Femur (tissue), 1 donor: Measurements from ENCODE around the gene AUTS2.
"Not testable (repeated sequence)": the region's sequence is repeated elsewhere in the genome, so short reads cannot be mapped to it uniquely, and the experiment has no call there.

Experiments
- DNase-seq: peaks from one replicate; pipeline ENCODE4 v3.0.0-alpha.2; 2017

The AUTS2 gene

DNA sequence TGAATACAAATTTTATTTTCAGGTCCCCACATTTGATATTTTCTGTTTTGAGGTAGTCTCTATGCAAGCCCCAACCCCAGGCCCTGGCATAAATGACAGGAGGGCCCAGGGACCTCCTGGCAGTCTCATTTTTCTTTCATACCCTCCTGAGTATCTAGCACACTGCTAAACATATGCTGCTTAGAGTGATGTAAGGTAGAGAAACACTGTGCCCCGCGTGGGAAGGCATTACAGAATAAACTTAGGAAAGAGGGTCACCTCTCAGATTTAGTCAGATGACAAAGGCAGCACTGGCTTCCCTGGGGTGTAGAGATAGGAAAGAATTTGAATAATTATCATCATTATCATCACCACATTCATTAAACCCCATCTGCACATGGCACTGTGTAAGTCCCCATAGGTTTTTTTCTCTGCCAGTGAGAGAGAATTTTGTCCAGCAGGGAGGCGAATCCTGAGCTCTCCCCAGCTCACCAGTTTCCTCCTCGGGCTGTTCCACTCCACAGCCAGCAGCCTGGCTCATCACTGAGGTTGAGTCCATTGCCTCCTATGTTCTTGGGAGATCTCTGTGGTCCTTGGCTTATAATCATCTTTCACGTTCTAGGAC lies 1026.3 kb downstream of the AUTS2 start:
- no peak for DNase-seq

DNA sequence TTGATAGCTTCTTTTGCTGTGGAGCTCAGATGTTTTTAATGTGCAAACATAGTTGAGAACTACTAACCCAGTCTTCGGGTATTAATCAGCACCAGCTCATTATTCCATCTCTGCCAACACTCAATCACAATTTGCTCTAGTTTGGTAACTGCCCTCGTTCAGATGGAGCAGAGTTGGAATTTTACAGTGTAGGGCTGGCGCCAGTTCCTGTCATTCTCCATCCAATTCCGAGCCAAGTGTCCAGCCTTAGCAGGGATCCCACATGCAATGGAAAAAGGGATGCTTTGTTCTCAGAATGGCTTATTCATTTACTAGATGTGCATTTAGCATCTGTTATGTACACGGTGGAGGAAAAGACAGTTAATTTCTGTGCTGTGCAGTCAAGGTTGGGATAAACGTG lies 1029.2 kb downstream of the AUTS2 start:
- no peak for DNase-seq

DNA sequence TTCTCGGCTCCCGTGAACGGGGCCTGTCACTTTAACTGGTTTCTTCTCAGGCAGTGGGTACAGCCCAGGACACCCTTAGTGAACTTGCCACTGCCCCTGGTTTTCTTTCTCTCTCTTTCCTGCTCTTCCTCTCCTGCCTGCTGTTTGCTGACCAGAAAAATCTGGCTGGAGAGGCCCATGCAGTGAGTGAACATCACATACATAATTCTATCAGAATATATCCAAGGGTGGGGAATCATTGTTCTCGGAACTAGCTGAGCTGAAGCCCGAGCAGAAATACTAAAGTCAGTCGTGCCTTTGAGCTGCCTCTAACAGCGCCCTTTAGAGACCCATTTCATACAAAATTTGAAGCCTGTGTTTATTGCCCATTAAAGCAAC lies 1032.2 kb downstream of the AUTS2 start:
- peak; percentile 51 for DNase-seq

DNA sequence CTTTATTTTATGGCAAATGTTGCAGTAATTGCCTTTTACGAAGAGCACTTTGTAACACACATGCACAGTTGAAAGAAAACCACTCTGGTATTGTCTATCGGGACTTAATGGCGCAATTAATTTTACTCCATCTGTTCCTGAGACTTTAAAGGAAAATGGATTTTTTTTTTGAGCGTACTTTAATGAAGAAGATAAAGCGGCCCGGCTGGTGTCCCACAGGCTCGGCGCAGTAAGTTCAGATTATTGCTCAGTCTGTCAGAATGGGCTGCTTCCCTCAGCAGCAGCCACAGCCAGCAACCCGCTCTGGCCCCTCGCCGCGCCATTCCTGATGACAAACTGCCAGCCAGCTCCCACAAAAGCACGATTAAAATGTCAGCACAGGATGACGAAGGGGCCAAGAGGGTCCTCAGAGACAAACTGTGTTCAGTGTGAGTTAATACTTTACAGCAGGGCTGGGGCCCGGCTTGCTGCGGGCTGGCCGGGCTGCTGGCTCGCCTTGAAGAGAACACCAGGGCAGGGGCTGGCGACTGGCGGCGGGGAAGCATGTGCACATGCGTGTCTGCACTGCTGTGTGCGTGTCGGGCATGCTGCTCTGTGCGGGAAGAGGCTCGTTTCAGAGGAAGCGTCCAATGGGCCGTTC lies 1032.7 kb downstream of the AUTS2 start:
- DNase-seq: peak; percentile 86

DNA sequence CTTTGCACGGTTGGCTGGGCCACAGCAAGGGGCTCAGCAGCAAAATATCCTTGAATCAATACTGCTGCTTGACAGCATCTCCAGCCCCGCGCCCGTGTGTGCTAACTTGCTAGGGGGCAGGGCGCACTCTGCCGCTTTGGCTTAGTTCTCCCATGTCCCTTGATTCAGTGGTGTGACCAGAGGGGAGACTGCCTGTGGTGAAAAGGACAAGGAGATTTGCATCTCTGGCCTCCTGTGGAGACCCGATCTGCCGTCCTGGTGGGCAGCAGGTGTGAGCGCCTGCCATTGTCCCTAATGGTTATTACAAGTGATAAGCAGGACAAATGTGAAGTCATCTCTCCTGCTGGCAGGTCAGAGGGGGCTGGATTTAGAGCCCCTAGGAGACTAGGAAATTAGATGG lies 1033.4 kb downstream of the AUTS2 start:
- no peak for DNase-seq

DNA sequence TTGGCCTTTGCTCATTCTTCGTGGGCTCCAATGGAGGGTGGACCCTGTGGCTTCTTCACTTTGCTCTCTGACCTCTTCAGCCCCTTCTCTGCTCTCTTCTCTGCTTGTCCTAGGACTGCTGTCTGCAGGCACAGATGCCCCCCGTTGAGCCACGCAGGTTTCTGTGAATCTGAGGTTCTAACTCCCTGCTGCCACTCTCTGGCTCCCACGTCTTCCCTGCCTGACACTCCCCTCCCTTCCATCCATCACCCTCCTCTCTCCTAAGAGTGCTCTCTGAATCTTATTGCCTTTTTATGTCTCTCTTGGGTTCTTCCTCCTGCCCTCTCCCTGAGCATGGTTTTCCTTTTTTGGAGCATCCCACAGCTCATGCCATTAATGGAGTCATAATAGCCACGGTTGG lies 1034.1 kb downstream of the AUTS2 start:
- no peak for DNase-seq

DNA sequence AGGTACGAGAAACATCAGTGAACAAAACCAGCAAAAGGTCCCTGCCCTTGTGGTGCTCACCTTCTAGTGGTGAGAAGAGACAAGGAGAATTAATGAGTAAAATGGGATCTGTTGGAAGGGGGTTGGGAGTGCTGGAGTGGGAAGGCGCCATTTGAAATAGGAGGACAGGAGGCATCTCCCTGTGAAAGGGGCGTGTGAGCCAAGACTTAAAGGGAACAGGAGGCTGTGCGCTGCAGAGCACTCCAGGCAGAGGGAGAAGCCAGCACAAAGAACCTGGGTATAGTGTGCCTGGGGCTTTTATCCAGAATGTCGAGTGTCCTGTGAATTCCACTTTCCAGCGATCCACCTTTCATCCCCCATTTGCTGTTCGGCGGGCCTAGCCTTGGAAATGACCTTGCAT lies 1035.8 kb downstream of the AUTS2 start:
- DNase-seq: no peak

DNA sequence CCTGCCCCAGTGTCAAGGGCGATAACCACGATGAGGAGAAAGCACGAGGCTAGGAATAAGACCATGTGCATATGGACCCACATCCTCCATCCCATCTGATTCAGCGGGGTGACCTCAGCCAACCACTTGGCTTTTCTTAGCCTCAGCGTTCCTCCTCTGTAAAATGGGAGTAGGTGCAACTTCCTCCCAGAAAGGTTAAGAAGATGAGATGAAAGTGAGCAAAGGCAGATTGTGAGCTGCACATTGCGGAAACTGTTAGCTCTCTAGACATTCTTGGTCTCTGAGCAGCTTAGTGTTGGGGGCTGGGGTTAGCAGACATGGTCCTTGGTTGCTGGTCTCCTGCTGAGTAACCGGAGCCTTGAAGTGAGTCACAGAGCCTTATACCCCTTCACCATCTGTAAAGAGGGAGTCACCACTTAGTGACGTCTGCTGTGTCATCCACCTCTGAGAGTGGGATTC lies 1036.4 kb downstream of the AUTS2 start:
- no peak for DNase-seq

DNA sequence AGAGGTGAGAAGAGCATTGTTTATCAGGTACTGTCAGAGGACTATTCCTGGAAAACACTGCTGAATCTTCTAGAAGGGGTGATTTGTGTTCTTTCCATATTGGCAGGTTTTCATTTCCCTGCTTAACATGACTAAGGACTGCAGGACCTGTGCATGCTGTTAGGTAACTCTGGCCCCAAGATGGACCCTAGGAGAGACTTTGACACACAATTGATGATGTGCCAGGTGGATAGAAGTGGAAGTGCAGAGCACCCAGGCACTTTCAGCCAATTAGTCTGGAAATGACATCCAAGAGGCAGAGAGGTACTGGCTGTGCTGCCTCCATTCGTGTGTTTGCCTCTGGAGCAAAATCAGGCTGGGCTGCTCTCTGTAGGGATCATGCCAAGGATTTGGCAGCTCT lies 1037.4 kb downstream of the AUTS2 start:
- DNase-seq: no peak

DNA sequence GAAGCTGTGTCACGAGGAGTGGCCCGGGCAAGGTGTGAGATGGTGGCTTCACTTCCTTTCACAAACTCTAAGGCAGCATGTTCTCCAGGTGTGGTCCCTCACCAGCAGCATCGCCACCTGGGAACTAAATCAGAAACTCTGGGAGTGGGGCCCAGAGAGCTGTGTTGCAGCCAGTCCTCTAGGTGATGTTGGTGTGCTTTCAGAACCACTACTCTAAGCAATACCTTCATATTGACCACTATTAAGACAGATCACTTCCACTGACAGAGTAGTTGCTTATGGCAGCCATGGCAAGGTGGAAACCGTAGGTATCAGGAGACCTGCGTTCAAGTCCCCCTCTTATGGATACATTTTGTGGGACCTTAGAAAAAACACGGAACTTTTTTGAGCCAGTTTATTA lies 1037.9 kb downstream of the AUTS2 start:
- no peak for DNase-seq

DNA sequence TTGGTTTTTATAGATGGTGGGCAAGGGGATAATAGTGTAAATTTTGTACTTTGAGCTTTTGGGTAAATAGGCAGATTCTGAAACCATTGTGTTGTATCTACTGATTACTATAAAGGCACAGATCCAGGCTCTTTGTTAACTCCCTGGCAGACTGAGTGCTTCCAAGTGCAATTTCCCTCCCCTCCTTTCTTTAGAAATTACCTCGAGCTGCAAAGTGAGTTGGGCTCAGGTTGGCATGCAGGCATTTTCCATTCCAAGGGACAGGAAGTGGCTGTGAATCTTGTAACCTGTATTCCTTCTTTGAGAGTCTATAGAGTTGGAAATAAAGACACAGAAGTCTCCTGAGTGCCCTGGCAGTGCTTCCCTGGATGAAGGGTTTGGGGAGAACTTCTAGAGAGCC lies 1039.5 kb downstream of the AUTS2 start:
- no peak for DNase-seq

DNA sequence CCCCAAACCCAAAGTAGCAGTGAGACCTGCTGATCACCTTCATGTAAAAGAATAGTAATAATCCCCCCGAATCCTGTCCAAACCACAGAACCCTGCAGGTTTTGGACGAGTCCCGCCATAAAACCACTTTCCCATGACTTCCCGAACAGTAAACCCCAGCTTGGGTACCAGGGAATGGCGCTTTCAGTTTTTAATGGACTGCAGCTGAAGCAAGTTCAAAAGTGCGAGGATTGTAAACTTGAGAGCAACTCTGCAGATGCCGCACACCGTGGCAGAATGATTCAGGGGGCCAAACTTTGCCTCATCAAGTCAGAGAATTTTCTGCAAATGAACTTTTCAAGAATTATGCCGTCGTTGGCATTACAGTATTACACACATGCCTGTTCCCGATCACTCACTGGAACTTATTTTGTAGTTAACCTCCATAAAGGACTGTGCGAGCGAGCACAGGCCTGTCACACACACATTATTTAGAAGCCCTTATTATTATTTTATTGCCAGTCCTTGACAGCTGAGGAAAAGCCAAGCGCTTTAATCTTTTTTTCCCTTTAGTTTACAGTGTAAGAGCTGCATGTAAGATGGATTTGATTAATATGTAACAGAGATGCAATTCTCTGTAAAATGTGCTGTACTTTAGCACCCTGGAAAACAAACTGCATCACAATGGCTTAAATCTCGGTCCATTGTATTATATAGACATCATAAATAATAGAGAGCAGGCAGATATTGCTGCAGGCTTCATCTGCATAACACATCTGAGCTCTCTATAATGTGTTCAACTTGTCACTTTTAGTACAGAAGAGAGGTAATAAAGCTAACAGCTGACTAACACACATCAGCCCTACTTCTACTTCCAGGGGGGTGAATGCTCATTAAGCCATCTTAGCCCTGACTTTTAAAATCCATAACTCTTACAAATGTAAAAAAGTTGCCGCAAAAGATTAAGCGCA lies 1040.2 kb downstream of the AUTS2 start:
- no peak for DNase-seq

DNA sequence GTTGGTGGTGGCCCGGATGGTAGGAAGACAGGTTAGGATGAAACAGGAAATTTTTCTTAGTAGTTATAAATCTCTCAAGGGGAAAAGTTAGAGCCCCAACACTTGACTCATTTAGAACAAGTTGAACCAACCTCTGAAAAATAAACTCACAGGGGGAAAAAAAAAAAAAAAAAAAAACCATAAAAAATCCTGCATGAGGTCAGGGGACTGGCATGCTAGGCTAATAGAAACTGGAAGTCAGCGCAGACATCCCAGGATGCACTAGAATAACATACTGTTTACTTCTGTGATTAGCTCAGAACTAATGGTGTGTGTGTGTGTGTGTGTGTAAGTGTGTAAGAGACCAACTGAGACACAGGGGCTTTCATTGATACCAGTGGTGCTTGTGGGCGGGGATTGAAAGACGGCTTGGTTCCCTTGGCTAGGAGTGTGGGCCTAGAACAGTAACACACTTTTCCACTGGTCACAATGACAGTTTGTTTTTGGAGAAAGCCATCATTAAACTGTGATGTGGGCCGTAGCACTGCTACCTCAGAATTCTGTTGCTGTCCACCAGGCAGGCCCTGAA lies 1042.1 kb downstream of the AUTS2 start:
- no peak for DNase-seq

DNA sequence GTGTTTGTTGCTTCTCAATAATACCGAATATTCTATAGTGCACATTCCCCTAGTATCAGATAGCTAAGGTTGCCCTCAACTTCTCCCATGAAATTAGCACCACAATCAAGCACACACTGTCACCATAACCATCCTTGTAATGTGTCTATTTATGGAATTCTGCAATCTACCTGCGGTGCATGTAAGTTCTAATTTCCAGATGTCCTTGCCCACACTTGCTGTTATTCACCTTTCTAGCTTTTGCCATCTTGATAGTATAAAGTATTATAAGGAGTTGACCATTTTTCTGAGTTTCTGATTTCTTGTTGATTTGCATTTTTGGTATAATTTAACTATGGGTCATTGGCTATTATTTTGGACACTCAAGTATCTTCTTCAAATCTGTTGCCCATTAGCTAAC lies 1043.6 kb downstream of the AUTS2 start:
- no peak for DNase-seq

DNA sequence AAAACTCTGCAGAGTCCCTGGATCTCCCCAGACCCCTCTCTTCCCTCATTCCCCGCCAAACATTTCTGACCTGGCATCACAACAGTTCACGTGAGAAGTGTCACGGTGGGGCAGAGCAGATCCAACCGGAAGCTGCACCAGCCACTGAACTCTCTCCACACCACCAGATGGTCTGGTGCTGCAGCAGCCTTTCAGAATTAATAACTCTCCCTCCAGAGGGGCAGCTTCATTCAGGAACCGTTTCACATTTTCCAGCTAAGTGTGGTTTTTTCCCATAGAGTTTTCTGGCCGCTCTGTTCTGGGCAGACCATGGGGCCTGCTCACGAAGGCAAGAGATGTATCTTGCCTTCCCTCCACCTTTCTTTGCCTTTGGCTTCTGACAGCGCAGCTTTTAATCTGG lies 1047.0 kb downstream of the AUTS2 start:
- no peak for DNase-seq

DNA sequence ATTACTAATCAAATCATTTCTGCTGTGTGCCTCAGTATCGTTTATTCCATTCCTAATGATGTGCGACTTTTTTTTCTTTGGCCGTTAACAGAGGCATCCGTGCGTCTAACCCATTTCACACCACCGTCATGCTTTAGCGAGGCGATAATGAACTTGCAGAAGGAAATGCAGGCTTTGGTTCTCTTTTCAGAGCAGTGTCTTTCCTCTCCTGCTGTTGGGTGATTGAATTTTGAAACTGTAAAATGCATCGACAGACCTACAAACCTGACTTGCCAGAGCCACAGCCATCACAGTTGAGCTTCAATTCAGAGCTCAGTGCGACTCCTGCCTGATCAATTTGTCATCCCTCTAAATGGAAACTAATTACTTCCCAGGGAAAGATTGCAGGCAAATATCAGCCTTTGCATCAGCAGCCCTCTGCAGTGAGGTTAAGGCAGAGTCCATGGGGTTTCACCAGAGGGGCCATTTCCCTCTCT lies 1047.6 kb downstream of the AUTS2 start:
- no peak for DNase-seq

DNA sequence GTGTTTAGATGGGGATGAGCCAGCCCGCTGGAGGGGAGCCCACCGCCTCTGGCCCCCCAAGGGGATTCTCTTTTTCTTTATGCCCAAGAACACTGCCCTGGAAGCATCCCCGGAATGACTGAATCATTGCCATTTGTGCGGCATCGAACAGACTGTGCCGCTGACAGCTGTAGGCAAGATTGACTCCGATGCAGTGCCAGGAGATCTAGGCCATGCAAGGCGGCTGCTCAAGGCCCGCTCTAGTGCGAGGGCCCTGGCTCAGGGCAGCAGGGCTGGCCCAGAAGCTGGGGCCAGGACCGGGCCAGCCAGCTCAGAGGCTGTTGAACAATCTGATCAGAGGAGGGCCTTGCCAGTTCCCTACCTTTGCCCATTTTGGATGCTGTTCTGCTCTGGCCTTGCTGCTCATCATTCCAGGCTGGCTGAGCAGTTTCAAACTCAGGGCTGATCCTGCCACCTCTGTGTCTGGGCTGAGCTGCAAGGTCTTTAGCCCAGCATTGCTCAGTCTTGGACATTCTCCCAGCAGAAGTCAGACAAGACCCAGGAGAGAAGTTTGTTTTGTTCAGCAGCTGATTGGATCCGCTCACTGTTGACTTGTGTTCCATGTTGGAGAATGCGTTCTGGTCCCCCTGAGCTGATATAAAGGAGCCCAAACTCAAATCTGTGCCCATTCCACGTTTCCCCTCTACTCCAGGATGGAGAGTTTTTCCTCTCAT lies 1048.4 kb downstream of the AUTS2 start:
- no peak for DNase-seq

DNA sequence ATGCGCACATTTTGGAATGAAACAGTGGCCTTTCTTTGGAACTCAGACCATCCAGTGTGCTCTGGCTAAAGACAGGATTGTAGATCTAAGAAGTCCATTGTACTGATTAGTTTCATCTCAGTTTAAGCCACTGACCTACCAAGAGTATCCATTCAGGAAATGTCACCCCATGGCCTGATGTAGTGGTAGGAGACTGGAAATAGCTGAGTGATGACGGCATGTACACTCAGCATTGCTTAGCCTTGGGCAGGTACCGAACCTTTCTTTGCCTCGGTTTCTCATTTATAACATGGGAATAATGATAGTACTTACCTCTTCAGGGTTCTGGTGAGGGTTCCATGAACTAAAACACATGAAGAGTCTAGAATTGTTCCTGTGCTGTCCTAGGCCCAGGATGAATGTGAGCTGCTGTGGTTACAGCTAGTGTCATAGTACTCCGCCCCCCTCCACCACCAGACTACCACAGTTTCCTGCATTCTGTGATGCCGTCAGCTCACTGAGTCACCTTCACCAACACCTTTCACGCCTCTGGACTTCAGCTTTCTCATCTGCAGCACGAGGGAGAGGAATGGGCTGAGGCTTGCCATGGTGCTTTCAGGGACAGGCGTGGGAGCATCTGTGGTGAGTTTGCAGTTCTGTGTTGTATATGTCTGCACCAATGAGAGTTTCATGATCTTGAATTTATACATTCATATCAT lies 1049.7 kb downstream of the AUTS2 start:
- no peak for DNase-seq

DNA sequence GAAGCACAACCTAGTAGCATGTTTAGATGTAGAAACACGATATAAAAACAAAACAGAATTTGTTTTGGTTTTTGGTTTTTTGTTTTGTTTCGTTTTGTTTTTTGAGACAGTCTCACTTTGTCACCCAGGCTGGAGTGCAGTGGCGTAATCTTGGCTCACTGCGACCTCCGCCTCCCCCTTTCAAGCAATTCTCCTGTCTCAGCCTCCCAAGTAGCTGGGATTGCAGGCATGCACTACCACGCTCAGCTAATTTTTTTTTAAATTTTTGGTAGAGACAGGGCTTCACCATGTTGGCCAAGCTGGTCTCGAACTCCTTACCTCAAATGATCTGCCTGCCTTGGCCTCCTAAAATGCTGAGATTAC lies 1050.2 kb downstream of the AUTS2 start:
- DNase-seq: not testable (repeated sequence)

DNA sequence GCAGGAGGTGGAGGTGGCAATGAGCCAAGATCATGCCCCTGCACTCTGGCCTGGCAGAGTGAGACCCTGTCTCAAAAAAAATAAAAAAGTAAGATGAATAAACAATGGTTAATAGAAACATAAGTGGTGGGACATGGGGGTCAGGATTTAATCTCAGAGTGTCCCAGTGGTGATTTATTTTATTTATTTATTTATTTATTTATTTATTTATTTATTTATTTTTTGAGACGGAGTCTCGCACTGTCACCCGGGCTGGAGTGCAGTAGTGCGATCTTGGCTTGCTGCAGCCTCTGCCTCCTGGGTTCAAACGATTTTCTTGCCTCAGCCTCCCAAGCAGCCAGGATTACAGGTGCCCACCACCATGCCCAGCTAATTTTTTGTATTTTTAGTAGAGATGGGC lies 1051.0 kb downstream of the AUTS2 start:
- DNase-seq: no peak

DNA sequence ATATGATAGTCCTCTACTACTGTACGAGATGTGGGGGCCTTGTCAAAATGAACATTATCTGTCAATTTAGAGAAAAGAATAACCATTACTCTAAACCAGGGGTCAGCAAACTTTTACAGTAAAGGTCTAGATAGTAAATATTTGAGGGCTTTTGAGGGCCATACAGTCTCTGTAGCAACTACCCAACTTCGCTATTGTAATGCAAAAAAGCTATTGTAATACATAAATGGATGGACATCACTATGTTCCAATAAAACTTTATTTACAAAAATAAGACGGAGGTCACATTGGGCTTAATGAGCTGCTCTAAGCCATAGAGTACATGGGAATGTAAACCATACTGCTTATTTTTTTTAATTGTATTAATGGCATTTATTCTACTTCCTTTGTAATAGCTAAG lies 1055.9 kb downstream of the AUTS2 start:
- no peak for DNase-seq

DNA sequence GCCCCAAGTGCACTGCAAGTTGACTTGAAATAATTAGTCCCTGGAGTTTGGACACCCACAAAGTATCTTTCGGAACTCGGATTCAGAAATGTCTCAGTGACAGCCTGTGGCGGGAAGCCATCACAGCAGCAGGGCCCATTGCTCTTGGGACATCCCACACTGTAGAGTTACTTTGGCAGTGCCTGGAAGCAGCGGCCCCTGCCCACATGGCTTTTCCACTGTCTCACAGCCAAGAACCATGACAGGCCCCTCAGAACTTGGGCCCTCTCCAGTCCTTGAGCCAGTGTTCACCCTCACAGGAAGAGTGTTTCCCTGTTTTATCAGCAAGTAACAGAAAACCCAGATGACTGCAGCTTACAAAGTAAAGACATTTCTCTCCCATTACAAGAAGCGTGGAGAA lies 1056.7 kb downstream of the AUTS2 start:
- DNase-seq: no peak
